Erythroblast (primary cell): ENCODE measurements around the gene EMC1.

Experiments used
- GATA1 ChIP-seq: IDR thresholded peaks from 2 replicates; pipeline ENCODE4 v1.6.1; 2011; ENCODE audit warnings: low read depth, mild to moderate bottlenecking, control low read depth, low read length, moderate library complexity
- POLR2A ChIP-seq: IDR thresholded peaks from 2 replicates; pipeline ENCODE4 v1.6.1; 2011; ENCODE audit warnings: mild to moderate bottlenecking, low read length

GRCh38 chr1:19206947-19207346 is 44.4 kb downstream of the EMC1 start:
- TF ChIP-seq POLR2A, result no peak
- TF ChIP-seq GATA1, result no peak
